HCT116 (cell line): Measurements from ENCODE around the gene TMEM214. TPM values are rescaled to one million over a fixed set of nuclear protein-coding genes. Genes with fewer than 3 reads are reported as not detected.

ENCODE experiments used
- ATAC-seq: fragments of 200-7000 bp; cut with Tn5 transposase; 2 replicates; pipeline ENCODE4 v1.9.1; 2020; ENCODE audit warnings: mild to moderate bottlenecking, moderate library complexity
- BruUV-seq: library from RNA; stranded (reverse); fragments of 400-500 nt; replicated peaks from 2 replicates; lab custom pipeline; 2021; lab: Mats Ljungman, UMichigan
- CTCF ChIA-PET: fragments of 300-600 bp; sonication (Branson Sonifier 250); formaldehyde crosslinking; loops from one replicate; lab custom pipeline; 2021; ENCODE audit warnings: antibody characterized with exemption; lab: Charles Lee
- POLR2A ChIA-PET: fragments of 300-600, 350-600 bp; sonication (Branson Sonifier 250); formaldehyde crosslinking; loops from one replicate; lab custom pipeline; 2021; ENCODE audit warnings: antibody characterized with exemption; lab: Charles Lee
- RAD21 ChIA-PET, 2 experiments: fragments of 300-600 bp; sonication (Branson Sonifier 250); formaldehyde crosslinking; loops; one replicate each; lab custom pipeline; 2023; ENCODE audit warnings: low total read pairs in 2 of 2; ENCODE audit not compliant: uncharacterized antibody in 2 of 2, unreplicated experiment in 2 of 2, low non-redundant PET in 1 of 2; lab: Charles Lee
- DNase-seq: peaks from one replicate; pipeline ENCODE4 v3.0.0-alpha.2; 2010; ENCODE audit warnings: low read depth, low spot score
- H2AFZ ChIP-seq: fragments of 200-600 bp; shearing (Covaris generic), sonication (generic); 2 replicates; pipeline ENCODE4 v1.6.1; 2017; ENCODE audit warnings: low read depth, mixed run types, mixed read lengths, antibody characterized with exemption, low read length; ENCODE audit not compliant: poor library complexity, severe bottlenecking
- H3K27ac ChIP-seq: 2 replicates; pipeline ENCODE4 v1.5.1; 2012; ENCODE audit warnings: low read depth, low read length
- H3K27me3 ChIP-seq: fragments of 200-600 bp; sonication (generic); 2 replicates; pipeline ENCODE4 v1.6.1; 2016; ENCODE audit warnings: mixed run types, low read length, mixed read lengths; ENCODE audit not compliant: insufficient read depth
- H3K36me3 ChIP-seq, 2 experiments: fragments of 200-500 bp in 1 of 2; fragments of 200-600 bp in 1 of 2; sonication (Bioruptor generic) in 1 of 2; sonication (generic) in 1 of 2; 2 replicates each; pipeline versions ENCODE4 v1.5.1 to v1.6.1; 2014 to 2016; ENCODE audit warnings: low read length in 2 of 2, inconsistent platforms in 1 of 2, mixed read lengths in 1 of 2, mixed run types in 1 of 2; ENCODE audit not compliant: insufficient read depth in 2 of 2, control insufficient read depth in 1 of 2
- H3K4me1 ChIP-seq, 2 experiments: fragments of 200-600 bp in 1 of 2; sonication (generic) in 1 of 2; 2 replicates each; pipeline versions ENCODE4 v1.5.1 to v1.6.1; 2012 to 2017; ENCODE audit warnings: low read length in 2 of 2, inconsistent platforms in 1 of 2, mild to moderate bottlenecking in 1 of 2, mixed read lengths in 1 of 2, mixed run types in 1 of 2, moderate library complexity in 1 of 2; ENCODE audit not compliant: insufficient read depth in 2 of 2, control insufficient read depth in 1 of 2
- H3K4me2 ChIP-seq: fragments of 200-600 bp; sonication (generic); 2 replicates; pipeline ENCODE4 v1.6.1; 2017; ENCODE audit warnings: mixed run types, low read length, mixed read lengths
- H3K4me3 ChIP-seq, 2 experiments: fragments of 200-600 bp in 1 of 2; sonication (generic) in 1 of 2; replicated peaks in 1 of 2; 2 replicates each; pipeline ENCODE4 v1.5.1; 2011 to 2016; ENCODE audit warnings: low read length in 2 of 2, control low read depth in 1 of 2, low read depth in 1 of 2, mild to moderate bottlenecking in 1 of 2, mixed read lengths in 1 of 2, mixed run types in 1 of 2
- H3K79me2 ChIP-seq: fragments of 200-600 bp; sonication (generic); 2 replicates; pipeline ENCODE4 v1.6.1; 2017; ENCODE audit warnings: mild to moderate bottlenecking, mixed run types, low read length, moderate library complexity, mixed read lengths; ENCODE audit not compliant: insufficient read depth
- H3K9ac ChIP-seq: fragments of 200-600 bp; sonication (generic); 2 replicates; pipeline ENCODE4 v1.6.1; 2016; ENCODE audit warnings: low read length, mixed read lengths
- H3K9me2 ChIP-seq: fragments of 200-600 bp; sonication (generic), shearing (Covaris generic); 2 replicates; pipeline ENCODE4 v1.6.1; 2017; ENCODE audit warnings: mixed run types, mild to moderate bottlenecking, moderate library complexity; ENCODE audit not compliant: insufficient read depth
- H3K9me3 ChIP-seq, 2 experiments: fragments of 200-500 bp in 1 of 2; fragments of 200-600 bp in 1 of 2; sonication (Bioruptor generic) in 1 of 2; sonication (generic) in 1 of 2; 2 replicates each; pipeline ENCODE4 v1.6.1; 2014 to 2017; ENCODE audit warnings: low read length in 2 of 2, mixed read lengths in 2 of 2, inconsistent platforms in 1 of 2, low read depth in 1 of 2, mild to moderate bottlenecking in 1 of 2, mixed run types in 1 of 2, moderate library complexity in 1 of 2; ENCODE audit not compliant: control insufficient read depth in 1 of 2, insufficient read depth in 1 of 2
- H4K20me1 ChIP-seq: fragments of 200-600 bp; sonication (generic), shearing (Covaris generic); 2 replicates; pipeline ENCODE4 v1.6.1; 2017; ENCODE audit warnings: mixed run types, mild to moderate bottlenecking, moderate library complexity; ENCODE audit not compliant: insufficient read depth
- ATF3 ChIP-seq: IDR thresholded peaks from 2 replicates; pipeline ENCODE4 v1.6.1; 2012
- CBX3 ChIP-seq: IDR thresholded peaks from 2 replicates; pipeline ENCODE4 v1.6.1; 2012; ENCODE audit warnings: low read depth
- CEBPB ChIP-seq: IDR thresholded peaks from 2 replicates; pipeline ENCODE4 v1.6.1; 2012; ENCODE audit warnings: low read depth
- CTCF ChIP-seq, 3 experiments: fragments of 200-600 bp in 1 of 3; sonication (generic) in 1 of 3; IDR thresholded peaks in 2 of 3; conservative IDR thresholded peaks in 1 of 3; 2 replicates each; pipeline ENCODE4 v1.5.1; 2012 to 2017; ENCODE audit warnings: low read depth in 2 of 3, low read length in 2 of 3, antibody characterized with exemption in 1 of 3, borderline replicate concordance in 1 of 3, control low read depth in 1 of 3, mild to moderate bottlenecking in 1 of 3, mixed read lengths in 1 of 3, mixed run types in 1 of 3, moderate library complexity in 1 of 3; ENCODE audit not compliant: insufficient read depth in 1 of 3
- EGR1 ChIP-seq: IDR thresholded peaks from 2 replicates; pipeline ENCODE4 v1.6.1; 2012; ENCODE audit warnings: low read depth
- ELF1 ChIP-seq: IDR thresholded peaks from 2 replicates; pipeline ENCODE4 v1.6.1; 2012; ENCODE audit warnings: low read depth, borderline replicate concordance
- EZH2phosphoT487 ChIP-seq: fragments of 200-600 bp; IDR thresholded peaks from 2 replicates; pipeline ENCODE4 v1.6.1; 2018; ENCODE audit warnings: antibody characterized with exemption, borderline replicate concordance
- MAX ChIP-seq: IDR thresholded peaks from 2 replicates; pipeline ENCODE4 v1.6.1; 2012
- POLR2AphosphoS5 ChIP-seq: IDR thresholded peaks from 2 replicates; pipeline ENCODE4 v1.6.1; 2011; ENCODE audit warnings: mild to moderate bottlenecking, low read depth, low read length, moderate library complexity
- RAD21 ChIP-seq: IDR thresholded peaks from 2 replicates; pipeline ENCODE4 v1.6.1; 2012; ENCODE audit warnings: low read depth, mild to moderate bottlenecking
- REST ChIP-seq: IDR thresholded peaks from 2 replicates; pipeline ENCODE4 v1.6.1; 2012; ENCODE audit warnings: low read depth
- SIN3A ChIP-seq: IDR thresholded peaks from 2 replicates; pipeline ENCODE4 v1.6.1; 2012; ENCODE audit warnings: low read depth
- SP1 ChIP-seq: IDR thresholded peaks from 2 replicates; pipeline ENCODE4 v1.6.1; 2012; ENCODE audit warnings: low read depth
- SRF ChIP-seq: IDR thresholded peaks from 2 replicates; pipeline ENCODE4 v1.6.1; 2012; ENCODE audit warnings: low read depth
- TCF7L2 ChIP-seq: IDR thresholded peaks from 2 replicates; pipeline ENCODE4 v1.7.0; 2011; ENCODE audit warnings: borderline replicate concordance, inconsistent platforms; ENCODE audit not compliant: insufficient read depth, insufficient read length; ENCODE audit errors: extremely low read depth
- YY1 ChIP-seq: IDR thresholded peaks from 2 replicates; pipeline ENCODE4 v1.6.1; 2011; ENCODE audit warnings: low read length, low read depth, moderate library complexity, mild to moderate bottlenecking; ENCODE audit not compliant: insufficient replicate concordance; ENCODE audit errors: extremely low read depth
- ZFX ChIP-seq: fragments of 450-650 bp; IDR thresholded peaks from 2 replicates; pipeline ENCODE4 v1.6.1; 2017
- ZNF274 ChIP-seq: fragments of 200-500 bp; sonication (Bioruptor generic); IDR thresholded peaks from 2 replicates; pipeline ENCODE4 v1.6.1; 2014; ENCODE audit warnings: mild to moderate bottlenecking, low read depth, low read length, inconsistent platforms
- intact Hi-C: fragments of 100-400 bp; cut with micrococcal nuclease; formaldehyde crosslinking; loops from 2 replicates; pipeline ENCODE4 v1.10.0; 2022
- total RNA-seq: library from RNA; stranded (reverse); gene quantifications from one replicate; pipeline ENCODE4 v1.2.1, GENCODE V29; 2021; ENCODE audit not compliant: unreplicated experiment
- TF ChIP-seq, protein P1 (sequence below): IDR thresholded peaks from 2 replicates; pipeline ENCODE4 v1.6.1; 2011; ENCODE audit warnings: mild to moderate bottlenecking, low read length, moderate library complexity; ENCODE audit not compliant: insufficient replicate concordance; ENCODE audit errors: extremely low read depth

TMEM214 gene
- total RNA-seq, 1 experiment from 2014 or later: 69.8 TPM

- Histone ChIP-seq H3K4me2 (peak overlapping the region; percentile 43), H3K79me2 (no peaks in the 10 kb centered on the region), H3K27ac (no peak overlapping the region), H3K9ac (no peak overlapping the region), H3K9me2 (no peaks in the 10 kb centered on the region), H3K4me3 (no peak overlapping the region), H2AFZ (no peak overlapping the region), H3K9me3 (no peaks in the 10 kb centered on the region), H3K36me3 (no peaks in the 10 kb centered on the region), H3K4me1 (peaks cover 11 to 25% of the 10 kb centered on the region in 2 experiments), H3K27me3 (no peaks in the 10 kb centered on the region), H4K20me1 (no peaks in the 10 kb centered on the region)
- ChIA-PET RAD21 (no interaction called here), POLR2A (no interaction called here), CTCF (interaction anchor here (1.7 kb wide), 1 partner anchor 27 kb away, joined by 4 read pairs; no protein-coding TSS in a partner anchor)
- ATAC-seq: peak; percentile 63
- DNase-seq: no peak
- intact Hi-C loops: no loop called here
- BruUV-seq: no TSS peak
- TF ChIP-seq EGR1: no peak
- TF ChIP-seq POLR2AphosphoS5: no peak
- TF ChIP-seq RAD21: no peak
- TF ChIP-seq ZNF274: no peak
- TF ChIP-seq, protein P1, sequence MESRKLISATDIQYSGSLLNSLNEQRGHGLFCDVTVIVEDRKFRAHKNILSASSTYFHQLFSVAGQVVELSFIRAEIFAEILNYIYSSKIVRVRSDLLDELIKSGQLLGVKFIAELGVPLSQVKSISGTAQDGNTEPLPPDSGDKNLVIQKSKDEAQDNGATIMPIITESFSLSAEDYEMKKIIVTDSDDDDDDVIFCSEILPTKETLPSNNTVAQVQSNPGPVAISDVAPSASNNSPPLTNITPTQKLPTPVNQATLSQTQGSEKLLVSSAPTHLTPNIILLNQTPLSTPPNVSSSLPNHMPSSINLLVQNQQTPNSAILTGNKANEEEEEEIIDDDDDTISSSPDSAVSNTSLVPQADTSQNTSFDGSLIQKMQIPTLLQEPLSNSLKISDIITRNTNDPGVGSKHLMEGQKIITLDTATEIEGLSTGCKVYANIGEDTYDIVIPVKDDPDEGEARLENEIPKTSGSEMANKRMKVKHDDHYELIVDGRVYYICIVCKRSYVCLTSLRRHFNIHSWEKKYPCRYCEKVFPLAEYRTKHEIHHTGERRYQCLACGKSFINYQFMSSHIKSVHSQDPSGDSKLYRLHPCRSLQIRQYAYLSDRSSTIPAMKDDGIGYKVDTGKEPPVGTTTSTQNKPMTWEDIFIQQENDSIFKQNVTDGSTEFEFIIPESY: no peak
- TF ChIP-seq CBX3: no peak
- no peak for TF ChIP-seq EZH2phosphoT487
- TF ChIP-seq ATF3: no peak
- TF ChIP-seq TCF7L2: no peak
- no peak for TF ChIP-seq REST
- no peak for TF ChIP-seq SRF
- no peak for TF ChIP-seq SP1
- TF ChIP-seq CTCF (IDR thresholded peaks at IDR 0.05 in 2 of 3, conservative IDR thresholded peaks at IDR 0.05 in 1 of 3; ENCODE audit: borderline replicate concordance in 1 of 3, insufficient read depth in 1 of 3, low read depth in 2 of 3, low read length in 2 of 3): no peak
- TF ChIP-seq SIN3A: no peak
- TF ChIP-seq ELF1: no peak
- no peak for TF ChIP-seq YY1
- TF ChIP-seq MAX: no peak
- TF ChIP-seq CEBPB: no peak
- no peak for TF ChIP-seq ZFX
These were observed 44.5 kb upstream of the TMEM214 start for GRCh38 chr2:26988058-26988860.
